Lung (tissue), 12 donors: Measurements from ENCODE around the gene TNNC1. TPM values are rescaled to one million over a fixed set of nuclear protein-coding genes. Genes with fewer than 3 reads are reported as not detected.

Experiments used
- ATAC-seq: fragments of 200-7000 bp; cut with Tn5 transposase; one replicate; pipeline ENCODE4 v1.9.1; 2020; ENCODE audit warnings: moderate number of reproducible peaks; ENCODE audit not compliant: insufficient read depth, low FRiP score
- DNase-seq, 3 donors: peaks; one replicate each; pipeline ENCODE4 v3.0.0-alpha.2; 2013 to 2017
- H3K27ac ChIP-seq, 2 donors: one replicate each; pipeline ENCODE4 v1.5.1; 2013; ENCODE audit warnings: mild to moderate bottlenecking in 2 of 2, moderate library complexity in 2 of 2, control low read depth in 1 of 2, inconsistent platforms in 1 of 2, low read depth in 1 of 2, low read length in 1 of 2
- H3K27me3 ChIP-seq, 3 donors: one replicate each; pipeline ENCODE4 v1.5.1; 2013; ENCODE audit warnings: low read length in 2 of 3; ENCODE audit not compliant: control insufficient read depth in 3 of 3, insufficient read depth in 3 of 3
- H3K36me3 ChIP-seq, 4 donors: one replicate each; pipeline ENCODE4 v1.5.1; 2013; ENCODE audit warnings: low read length in 4 of 4, mild to moderate bottlenecking in 1 of 4, moderate library complexity in 1 of 4; ENCODE audit not compliant: control insufficient read depth in 4 of 4, insufficient read depth in 4 of 4
- H3K4me1 ChIP-seq, 5 donors: one replicate each; pipeline ENCODE4 v1.5.1; 2013; ENCODE audit warnings: low read length in 5 of 5, mild to moderate bottlenecking in 2 of 5, moderate library complexity in 1 of 5; ENCODE audit not compliant: control insufficient read depth in 5 of 5, insufficient read depth in 5 of 5
- H3K4me3 ChIP-seq: one replicate; pipeline ENCODE4 v1.5.1; 2013; ENCODE audit warnings: mild to moderate bottlenecking, control low read depth, moderate library complexity
- H3K9ac ChIP-seq, 2 donors: one replicate each; pipeline ENCODE4 v1.5.1; 2013; ENCODE audit warnings: low read length in 2 of 2, control low read depth in 1 of 2; ENCODE audit not compliant: insufficient read depth in 1 of 2
- H3K9me3 ChIP-seq, 4 donors: one replicate each; pipeline ENCODE4 v1.5.1; 2013; ENCODE audit warnings: low read length in 3 of 4, mild to moderate bottlenecking in 1 of 4, moderate library complexity in 1 of 4; ENCODE audit not compliant: control insufficient read depth in 4 of 4, insufficient read depth in 3 of 4
- WGBS, 2 donors: extraction: QIAGEN DNeasy Blood & Tissue Kit; methylation state at CpG; one replicate each; pipeline ENCODE4 v1.1.7; 2013; 5-methylcytosine and 5-hydroxymethylcytosine counted together
- polyA plus RNA-seq, 2 donors: library from polyadenylated mRNA; stranded (reverse); fragments of 200-250 nt; gene quantifications; one replicate each; pipeline ENCODE4 v1.2.1, GENCODE V29; 2013
- total RNA-seq, 2 donors: library from RNA; depleted of rRNA in 1 of 2; stranded (reverse); fragments of >200 nt in 1 of 2; gene quantifications; one replicate each; pipeline ENCODE4 v1.2.1, GENCODE V29; 2014 to 2021
- TF ChIP-seq, protein P1 (sequence below): IDR thresholded peaks from 2 replicates; pipeline ENCODE4 v1.5.1; 2012; ENCODE audit warnings: mild to moderate bottlenecking; ENCODE audit errors: control extremely low read depth, extremely low read depth
- donor health status: control.
- donor health status: control.
- donor health status: Bipolar disorder and iron deficiency.
- donor health status: healthy.
- donor health status: DM: yes; HTN: yes; CAD: no.

The TNNC1 gene
- total and polyA plus RNA-seq, 4 donors: 17.3 to 250 (median 33.4) TPM

DNA sequence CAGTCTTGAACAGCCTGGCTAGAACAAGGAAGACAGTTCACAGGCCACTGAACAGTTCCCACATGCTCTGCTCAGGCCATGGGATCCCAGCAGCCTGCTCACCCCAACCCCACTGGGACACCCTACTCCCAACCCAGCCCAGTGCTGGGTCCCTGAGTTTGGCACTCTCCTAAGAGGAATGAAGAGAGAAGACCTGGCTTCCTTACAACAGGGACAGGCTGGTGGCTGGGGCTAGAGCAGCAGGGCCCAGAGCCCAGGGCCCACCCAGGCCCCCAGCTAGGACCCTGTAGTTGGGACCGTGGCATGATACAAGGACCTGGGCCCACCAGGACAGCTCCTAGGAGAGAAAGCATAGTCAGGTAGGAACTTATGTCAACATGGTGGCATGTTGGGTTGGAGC lies 52.3 kb downstream of the TNNC1 start:
- Histone ChIP-seq H3K27me3 (no peaks in the 10 kb centered on the region), H3K36me3 (peaks cover 19 to 65% (median 35%) of the 10 kb centered on the region in 4 donors), H3K4me3 (no peak overlapping the region), H3K27ac (no peak overlapping the region), H3K9me3 (no peaks in the 10 kb centered on the region), H3K4me1 (no peaks in the 10 kb centered on the region), H3K9ac (no peak overlapping the region)
- ATAC-seq (no peak), DNase-seq (no peak)
- WGBS, 2 donors: 95 to 100% methylated on average over 1 of the region's 1 CpG
- TF ChIP-seq, protein P1, sequence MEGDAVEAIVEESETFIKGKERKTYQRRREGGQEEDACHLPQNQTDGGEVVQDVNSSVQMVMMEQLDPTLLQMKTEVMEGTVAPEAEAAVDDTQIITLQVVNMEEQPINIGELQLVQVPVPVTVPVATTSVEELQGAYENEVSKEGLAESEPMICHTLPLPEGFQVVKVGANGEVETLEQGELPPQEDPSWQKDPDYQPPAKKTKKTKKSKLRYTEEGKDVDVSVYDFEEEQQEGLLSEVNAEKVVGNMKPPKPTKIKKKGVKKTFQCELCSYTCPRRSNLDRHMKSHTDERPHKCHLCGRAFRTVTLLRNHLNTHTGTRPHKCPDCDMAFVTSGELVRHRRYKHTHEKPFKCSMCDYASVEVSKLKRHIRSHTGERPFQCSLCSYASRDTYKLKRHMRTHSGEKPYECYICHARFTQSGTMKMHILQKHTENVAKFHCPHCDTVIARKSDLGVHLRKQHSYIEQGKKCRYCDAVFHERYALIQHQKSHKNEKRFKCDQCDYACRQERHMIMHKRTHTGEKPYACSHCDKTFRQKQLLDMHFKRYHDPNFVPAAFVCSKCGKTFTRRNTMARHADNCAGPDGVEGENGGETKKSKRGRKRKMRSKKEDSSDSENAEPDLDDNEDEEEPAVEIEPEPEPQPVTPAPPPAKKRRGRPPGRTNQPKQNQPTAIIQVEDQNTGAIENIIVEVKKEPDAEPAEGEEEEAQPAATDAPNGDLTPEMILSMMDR: no peak

Other genes starting within 250 kb of the TNNC1 start
- 1 to 10 TPM in 1 of 2 donors, under 1 TPM in 1; 0.20 to 1.1 TPM for gene TLR9, start 228.4 kb downstream of the TNNC1 start, total RNA-seq
- gene TLR9, start 228.4 kb downstream of the TNNC1 start, polyA plus RNA-seq: under 1 TPM; 0.37 TPM
- 10 to 100 TPM; 25.7 to 90.3 TPM for gene TWF2, start 214.9 kb downstream of the TNNC1 start, total RNA-seq
- gene TWF2, start 214.9 kb downstream of the TNNC1 start, polyA plus RNA-seq: 100 to 1,000 TPM in 1 of 2 donors, 10 to 100 TPM in 1; 31.1 to 104 TPM
- 10 to 100 TPM; 18.2 to 45.0 TPM for gene PPM1M, start 208.3 kb downstream of the TNNC1 start, total RNA-seq
- 10 to 100 TPM; 25.0 to 53.6 TPM for gene PPM1M, start 208.3 kb downstream of the TNNC1 start, polyA plus RNA-seq
- gene WDR82, start 175.4 kb downstream of the TNNC1 start, total RNA-seq: 10 to 100 TPM; 61.0 to 72.8 TPM
- gene WDR82, start 175.4 kb downstream of the TNNC1 start, polyA plus RNA-seq: 10 to 100 TPM; 19.4 to 41.2 TPM
- gene GLYCTK, start 166.2 kb downstream of the TNNC1 start, total RNA-seq: 10 to 100 TPM in 1 of 2 donors, 1 to 10 TPM in 1; 8.7 to 22.3 TPM
- 10 to 100 TPM; 12.4 to 14.0 TPM for gene GLYCTK, start 166.2 kb downstream of the TNNC1 start, polyA plus RNA-seq
- 10 to 100 TPM; 14.5 to 21.5 TPM for gene DNAH1, start 137.7 kb downstream of the TNNC1 start, total RNA-seq
- 1 to 10 TPM; 6.1 to 8.3 TPM for gene DNAH1, start 137.7 kb downstream of the TNNC1 start, polyA plus RNA-seq
- 10 to 100 TPM; 39.9 to 76.4 TPM for gene BAP1, start 44.0 kb downstream of the TNNC1 start, total RNA-seq
- gene BAP1, start 44.0 kb downstream of the TNNC1 start, polyA plus RNA-seq: 10 to 100 TPM; 57.0 to 57.4 TPM
- 1 to 10 TPM; 6.5 to 7.1 TPM for gene PHF7, start 43.4 kb downstream of the TNNC1 start, total RNA-seq
- 1 to 10 TPM; 3.9 to 5.4 TPM for gene PHF7, start 43.4 kb downstream of the TNNC1 start, polyA plus RNA-seq
- gene SEMA3G, start 8.9 kb downstream of the TNNC1 start, total RNA-seq: 10 to 100 TPM; 10.6 to 30.8 TPM
- 10 to 100 TPM in 1 of 2 donors, 1 to 10 TPM in 1; 5.1 to 19.1 TPM for gene SEMA3G, start 8.9 kb downstream of the TNNC1 start, polyA plus RNA-seq
- 100 to 1,000 TPM in 1 of 2 donors, 10 to 100 TPM in 1; 80.0 to 127 TPM for gene NISCH, start 1.6 kb upstream of the TNNC1 start, total RNA-seq
- gene NISCH, start 1.6 kb upstream of the TNNC1 start, polyA plus RNA-seq: 10 to 100 TPM; 37.8 to 47.3 TPM
- 100 to 1,000 TPM in 1 of 2 donors, 10 to 100 TPM in 1; 53.1 to 205 TPM for gene STAB1, start 41.3 kb upstream of the TNNC1 start, total RNA-seq
- gene STAB1, start 41.3 kb upstream of the TNNC1 start, polyA plus RNA-seq: 100 to 1,000 TPM; 182 to 220 TPM
- 10 to 100 TPM; 32.7 to 85.6 TPM for gene NT5DC2, start 79.8 kb upstream of the TNNC1 start, total RNA-seq
- 10 to 100 TPM; 50.0 to 52.5 TPM for gene NT5DC2, start 79.8 kb upstream of the TNNC1 start, polyA plus RNA-seq
- 10 to 100 TPM in 1 of 2 donors, 1 to 10 TPM in 1; 3.1 to 32.0 TPM for gene UQCC5, start 82.6 kb upstream of the TNNC1 start, total RNA-seq
- gene UQCC5, start 82.6 kb upstream of the TNNC1 start, polyA plus RNA-seq: 100 to 1,000 TPM in 1 of 2 donors, 10 to 100 TPM in 1; 19.7 to 104 TPM
- gene PBRM1, start 231.9 kb upstream of the TNNC1 start, total RNA-seq: 10 to 100 TPM; 63.8 to 92.8 TPM
- 10 to 100 TPM in 1 of 2 donors, 1 to 10 TPM in 1; 9.8 to 17.6 TPM for gene PBRM1, start 231.9 kb upstream of the TNNC1 start, polyA plus RNA-seq
- 10 to 100 TPM; 57.5 to 84.6 TPM for gene GNL3, start 232.0 kb upstream of the TNNC1 start, total RNA-seq
- 10 to 100 TPM; 71.3 to 73.4 TPM for gene GNL3, start 232.0 kb upstream of the TNNC1 start, polyA plus RNA-seq